22Rv1 (cell line): ENCODE data around the gene MR1.

Experiments
- CTCF ChIP-seq: fragments of 450-650 bp; IDR thresholded peaks from 2 replicates; pipeline ENCODE4 v1.5.1; 2017; ENCODE audit warnings: mild to moderate bottlenecking
- ZFX ChIP-seq: fragments of 450-650 bp; IDR thresholded peaks from 2 replicates; pipeline ENCODE4 v1.6.1; 2017; ENCODE audit warnings: antibody characterized with exemption, borderline replicate concordance

- TF ChIP-seq CTCF: no peak
- no peak for TF ChIP-seq ZFX
Measured at GRCh38 chr1:181110013-181110412, 76.2 kb downstream of the MR1 start.
